ENCODE measurements around the gene LRRC36.

The LRRC36 gene

GRCh38 chr16:67403976-67404555, 77.5 kb downstream of the LRRC36 start:
- no peak for DNase-seq (ENCODE audit: low spot score)

- DNase-seq (ENCODE audit: low spot score) = no peak
Observed at GRCh38 chr16:67404740-67405226, 78.2 kb downstream of the LRRC36 start.

- DNase-seq (ENCODE audit: low spot score) = no peak
Observed at GRCh38 chr16:67405336-67405735, 78.7 kb downstream of the LRRC36 start.

- DNase-seq (ENCODE audit: low spot score) = peak; percentile 84
Observed at GRCh38 chr16:67406111-67406971, 79.7 kb downstream of the LRRC36 start.

- no peak for DNase-seq (ENCODE audit: low spot score)
Observed at GRCh38 chr16:67407176-67407787, 80.7 kb downstream of the LRRC36 start.

GRCh38 chr16:67407788-67408452, 81.3 kb downstream of the LRRC36 start:
- DNase-seq (ENCODE audit: low spot score) = no peak

GRCh38 chr16:67409631-67410030, 83.0 kb downstream of the LRRC36 start:
- DNase-seq (ENCODE audit: low spot score) = no peak

- no peak for DNase-seq (ENCODE audit: low spot score)
Observed at GRCh38 chr16:67411339-67411738, 84.7 kb downstream of the LRRC36 start.

GRCh38 chr16:67412294-67412693, 85.7 kb downstream of the LRRC36 start:
- DNase-seq (ENCODE audit: low spot score) = no peak

- peak; percentile 42 for DNase-seq (ENCODE audit: low spot score)
Observed at GRCh38 chr16:67413978-67414911, 87.6 kb downstream of the LRRC36 start.

GRCh38 chr16:67415421-67415820, 88.8 kb downstream of the LRRC36 start:
- DNase-seq (ENCODE audit: low spot score) = peak; percentile 36

GRCh38 chr16:67415872-67416793, 89.5 kb downstream of the LRRC36 start, which contains the start of gene ZDHHC1:
TSS of gene ZDHHC1 (minus strand) at chr16:67416477. CDS start at chr16:67407775, 8,702 bp downstream.
- peak; percentile 90 for DNase-seq (ENCODE audit: low spot score)

GRCh38 chr16:67417333-67418061, 90.9 kb downstream of the LRRC36 start:
- DNase-seq (ENCODE audit: low spot score) = peak; percentile 40

GRCh38 chr16:67419502-67419901, 92.9 kb downstream of the LRRC36 start:
- no peak for DNase-seq (ENCODE audit: low spot score)

- DNase-seq (ENCODE audit: low spot score) = no peak
Observed at GRCh38 chr16:67419931-67420330, 93.3 kb downstream of the LRRC36 start.

- no peak for DNase-seq (ENCODE audit: low spot score)
Observed at GRCh38 chr16:67421030-67421429, 94.4 kb downstream of the LRRC36 start.

- DNase-seq (ENCODE audit: low spot score) = no peak
Observed at GRCh38 chr16:67423015-67423414, 96.4 kb downstream of the LRRC36 start.

- DNase-seq (ENCODE audit: low spot score) = no peak
Observed at GRCh38 chr16:67423611-67424260, 97.1 kb downstream of the LRRC36 start.

GRCh38 chr16:67424261-67424615, 97.6 kb downstream of the LRRC36 start:
- DNase-seq (ENCODE audit: low spot score) = no peak
